HG03064 (cell line): ENCODE data around the gene ATP1B2.

Experiments
- ATAC-seq: cut with Tn5 transposase; IDR thresholded peaks from one replicate; pipeline ENCODE4 v1.9.1; 2021; ENCODE audit warnings: low read depth; ENCODE audit not compliant: unreplicated experiment

Gene ATP1B2

GRCh38 chr17:7677388-7678067, 26.8 kb downstream of the ATP1B2 start:
- no peak for ATAC-seq

GRCh38 chr17:7684851-7685532, 34.3 kb downstream of the ATP1B2 start:
- ATAC-seq = no peak

- ATAC-seq = peak; percentile 42
Measured at GRCh38 chr17:7685533-7686221, 35.0 kb downstream of the ATP1B2 start.

GRCh38 chr17:7686222-7687071, 35.7 kb downstream of the ATP1B2 start:
- peak; percentile 38 for ATAC-seq

GRCh38 chr17:7687072-7687907, 36.6 kb downstream of the ATP1B2 start, which contains the start of gene TP53:
Gene TP53, minus strand, starts transcription at chr17:7687490. Its CDS starts 10,896 bp downstream, at chr17:7676594.
- no peak for ATAC-seq

DNA sequence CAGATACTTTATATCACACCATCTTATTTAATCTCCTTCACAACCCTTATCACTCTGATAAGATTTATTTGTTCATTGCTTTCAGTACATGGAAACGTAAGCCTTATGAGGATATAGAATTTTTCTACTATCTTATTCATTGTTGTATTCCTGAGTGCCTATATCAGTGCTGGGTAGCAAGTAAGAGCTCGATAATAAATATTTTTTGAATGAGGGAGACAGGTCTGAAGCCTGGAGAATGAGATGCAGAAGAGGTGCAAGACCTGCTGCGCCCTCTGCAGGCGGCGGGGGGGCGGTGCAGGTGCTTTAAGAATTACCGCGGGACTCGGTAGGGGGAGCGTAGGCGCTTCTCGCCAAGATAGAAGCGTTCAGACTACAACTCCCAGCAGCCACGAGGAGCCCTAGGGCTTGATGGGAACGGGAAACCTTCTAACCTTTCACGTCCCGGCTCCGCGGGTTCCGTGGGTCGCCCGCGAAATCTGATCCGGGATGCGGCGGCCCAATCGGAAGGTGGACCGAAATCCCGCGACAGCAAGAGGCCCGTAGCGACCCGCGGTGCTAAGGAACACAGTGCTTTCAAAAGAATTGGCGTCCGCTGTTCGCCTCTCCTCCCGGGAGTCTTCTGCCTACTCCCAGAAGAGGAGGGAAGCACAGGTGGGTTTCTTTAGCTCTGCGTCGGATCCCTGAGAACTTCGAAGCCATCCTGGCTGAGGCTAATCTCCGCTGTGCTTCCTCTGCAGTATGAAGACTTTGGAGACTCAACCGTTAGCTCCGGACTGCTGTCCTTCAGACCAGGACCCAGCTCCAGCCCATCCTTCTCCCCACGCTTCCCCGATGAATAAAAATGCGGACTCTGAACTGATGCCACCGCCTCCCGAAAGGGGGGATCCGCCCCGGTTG, 37.4 kb downstream of the ATP1B2 start, which contains the start of gene WRAP53:
Gene WRAP53 (plus strand): TSS at position 570 of the 900 bp plus-strand sequence. CDS start 172 bp downstream, at position 742.
- peak; percentile 61 for ATAC-seq

DNA sequence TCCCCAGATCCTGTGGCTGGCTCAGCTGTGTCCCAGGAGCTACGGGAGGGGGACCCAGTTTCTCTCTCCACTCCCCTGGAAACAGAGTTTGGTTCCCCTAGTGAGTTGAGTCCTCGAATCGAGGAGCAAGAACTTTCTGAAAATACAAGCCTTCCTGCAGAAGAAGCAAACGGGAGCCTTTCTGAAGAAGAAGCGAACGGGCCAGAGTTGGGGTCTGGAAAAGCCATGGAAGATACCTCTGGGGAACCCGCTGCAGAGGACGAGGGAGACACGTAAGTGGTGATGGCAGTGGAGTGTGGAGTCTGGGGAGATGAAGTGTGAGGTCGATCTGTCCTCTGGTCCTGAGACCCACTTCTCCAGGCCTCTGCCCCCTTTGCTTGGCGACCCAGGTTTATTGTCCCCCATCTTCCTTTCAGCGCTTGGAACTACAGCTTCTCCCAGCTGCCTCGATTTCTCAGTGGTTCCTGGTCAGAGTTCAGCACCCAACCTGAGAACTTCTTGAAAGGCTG, 38.1 kb downstream of the ATP1B2 start:
- no peak for ATAC-seq

GRCh38 chr17:7695586-7695985, 44.9 kb downstream of the ATP1B2 start:
- no peak for ATAC-seq

- ATAC-seq = no peak
Measured at GRCh38 chr17:7697828-7698588, 47.3 kb downstream of the ATP1B2 start.

DNA sequence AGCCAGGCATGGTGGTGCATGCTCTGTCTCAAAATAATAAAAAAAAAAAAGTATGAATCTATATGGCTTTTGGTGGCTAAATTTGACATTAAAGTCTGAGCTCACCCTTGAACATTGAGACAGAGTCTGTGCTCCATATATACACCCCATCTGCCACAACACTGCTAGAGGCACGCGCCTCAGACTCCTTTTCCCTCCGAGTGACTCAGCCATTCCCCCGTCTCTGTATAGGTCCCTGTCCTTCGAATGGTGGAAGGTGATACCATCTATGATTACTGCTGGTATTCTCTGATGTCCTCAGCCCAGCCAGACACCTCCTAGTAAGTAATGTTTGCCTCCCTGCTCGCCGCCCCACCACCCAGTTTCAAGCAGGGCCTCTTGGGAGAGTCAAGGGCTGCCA, 49.8 kb downstream of the ATP1B2 start:
- no peak for ATAC-seq

GRCh38 chr17:7701681-7702080, 51.0 kb downstream of the ATP1B2 start:
- ATAC-seq = no peak

DNA sequence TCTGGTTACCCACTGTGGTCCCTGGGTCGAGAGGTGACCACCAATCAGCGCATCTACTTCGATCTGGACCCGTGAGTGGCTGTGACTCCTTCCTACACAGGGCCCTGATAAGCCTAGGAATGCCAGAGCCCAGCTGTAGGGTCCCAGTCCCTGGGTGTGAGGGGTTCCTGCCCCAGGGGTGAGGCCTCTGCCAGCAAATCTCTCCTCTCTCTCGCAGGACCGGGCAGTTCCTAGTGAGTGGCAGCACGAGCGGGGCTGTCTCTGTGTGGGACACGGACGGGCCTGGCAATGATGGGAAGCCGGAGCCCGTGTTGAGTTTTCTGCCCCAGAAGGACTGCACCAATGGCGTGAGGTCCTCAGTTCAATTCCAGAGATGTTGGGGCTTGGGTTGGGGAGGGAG, 52.0 kb downstream of the ATP1B2 start:
- no peak for ATAC-seq

DNA sequence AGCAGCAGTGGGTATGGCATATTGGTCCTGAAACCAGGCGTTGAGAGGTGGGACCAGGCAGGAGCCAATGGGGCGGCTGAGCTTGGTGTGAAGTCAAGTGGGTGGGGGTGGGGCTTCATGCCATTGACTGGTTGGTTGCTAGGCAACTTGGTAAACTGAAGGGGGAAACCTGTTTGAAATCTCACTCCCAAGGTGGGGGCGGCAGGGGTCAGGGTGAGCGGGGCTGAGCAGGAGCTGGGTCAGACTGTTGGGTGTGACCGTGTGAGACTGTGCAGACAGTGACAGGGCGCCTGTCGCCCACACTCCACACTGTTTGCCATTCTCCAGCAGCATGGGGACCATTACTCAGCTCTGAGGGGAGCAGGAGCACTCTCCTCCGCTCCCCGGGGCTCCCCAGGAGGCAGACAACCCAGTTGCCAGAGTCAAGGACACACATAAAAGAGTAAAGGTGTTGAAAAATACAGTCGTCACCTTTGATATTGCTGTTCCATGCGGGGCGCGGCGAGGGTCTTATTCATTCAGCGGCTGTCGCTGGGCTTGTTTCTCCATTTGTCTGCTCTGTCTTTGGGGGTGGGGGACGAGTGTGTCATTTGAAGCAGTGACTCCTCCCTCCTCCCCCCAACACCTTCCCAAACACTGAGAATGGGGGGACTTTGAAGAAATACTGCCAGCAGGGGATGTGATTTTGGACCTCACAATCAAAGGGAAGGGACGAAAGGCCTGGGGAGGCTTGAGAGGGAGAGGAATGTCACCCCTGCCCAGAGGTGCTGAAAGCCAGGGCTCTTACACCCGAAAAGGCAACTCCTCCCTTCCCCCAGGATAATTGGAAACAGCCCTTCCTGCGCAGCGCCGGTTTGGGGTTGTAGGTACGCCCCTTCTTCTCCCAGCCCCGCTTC, 53.1 kb downstream of the ATP1B2 start:
- ATAC-seq = no peak

- ATAC-seq = no peak
Measured at GRCh38 chr17:7704601-7705268, 54.0 kb downstream of the ATP1B2 start, which contains the start of gene EFNB3. Gene EFNB3, plus strand, starts transcription at chr17:7705202. Its CDS starts 397 bp downstream, at chr17:7705599.

DNA sequence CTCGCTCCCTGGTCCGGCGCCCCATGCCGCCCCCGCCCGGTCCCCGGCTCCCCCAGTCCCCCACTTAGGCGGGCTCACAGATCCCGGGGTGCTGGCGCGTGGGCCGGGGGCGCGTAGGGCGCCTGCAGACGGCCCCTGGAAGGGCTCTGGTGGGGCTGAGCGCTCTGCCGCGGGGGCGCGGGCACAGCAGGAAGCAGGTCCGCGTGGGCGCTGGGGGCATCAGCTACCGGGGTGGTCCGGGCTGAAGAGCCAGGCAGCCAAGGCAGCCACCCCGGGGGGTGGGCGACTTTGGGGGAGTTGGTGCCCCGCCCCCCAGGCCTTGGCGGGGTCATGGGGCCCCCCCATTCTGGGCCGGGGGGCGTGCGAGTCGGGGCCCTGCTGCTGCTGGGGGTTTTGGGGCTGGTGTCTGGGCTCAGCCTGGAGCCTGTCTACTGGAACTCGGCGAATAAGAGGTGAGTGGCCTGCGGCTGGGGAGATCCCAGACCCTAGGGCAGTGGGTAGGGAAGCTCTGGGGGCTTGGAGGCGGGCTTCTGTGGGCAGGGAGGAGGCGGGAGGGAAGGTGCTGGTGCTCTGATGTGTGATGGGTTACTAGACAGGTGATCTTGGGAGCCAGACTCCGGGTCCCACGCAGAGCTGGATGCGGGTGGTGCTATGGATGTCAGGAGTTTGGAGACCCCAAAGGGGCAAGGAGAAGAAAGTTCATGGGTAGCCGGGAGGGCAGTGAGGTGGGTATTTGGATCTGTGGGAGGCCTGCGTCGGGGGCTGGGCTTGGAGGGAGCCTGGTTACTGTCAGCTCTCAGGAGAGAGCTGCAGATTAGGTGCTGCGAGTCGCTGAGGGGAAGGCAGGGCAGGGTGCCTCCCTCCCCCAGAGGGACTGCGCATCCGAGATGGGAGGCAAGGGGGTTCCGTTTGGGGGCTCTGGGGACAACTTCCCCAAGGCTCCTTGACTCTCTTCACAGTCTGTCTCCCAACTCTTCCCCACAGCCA, 54.8 kb downstream of the ATP1B2 start:
- ATAC-seq = no peak
